Thyroid gland (tissue), 4 donors: ENCODE results near the gene IL12A.

Experiments used
- POLR2A ChIP-seq, 2 donors: fragments of 450-650 bp; IDR thresholded peaks; one replicate each; pipeline ENCODE4 v1.6.1; 2017; ENCODE audit warnings: antibody characterized with exemption in 2 of 2, mild to moderate bottlenecking in 2 of 2, moderate library complexity in 1 of 2
- TF ChIP-seq, protein P1 (sequence below), 6 experiments: fragments of 200-600 bp in 3 of 6; fragments of 450-650 bp in 3 of 6; sonication (generic) in 3 of 6; IDR thresholded peaks; one replicate each; pipeline ENCODE4 v1.5.1; 2016 to 2019; ENCODE audit warnings: antibody characterized with exemption in 6 of 6, mild to moderate bottlenecking in 2 of 6, inconsistent platforms in 1 of 6, moderate library complexity in 1 of 6

DNA sequence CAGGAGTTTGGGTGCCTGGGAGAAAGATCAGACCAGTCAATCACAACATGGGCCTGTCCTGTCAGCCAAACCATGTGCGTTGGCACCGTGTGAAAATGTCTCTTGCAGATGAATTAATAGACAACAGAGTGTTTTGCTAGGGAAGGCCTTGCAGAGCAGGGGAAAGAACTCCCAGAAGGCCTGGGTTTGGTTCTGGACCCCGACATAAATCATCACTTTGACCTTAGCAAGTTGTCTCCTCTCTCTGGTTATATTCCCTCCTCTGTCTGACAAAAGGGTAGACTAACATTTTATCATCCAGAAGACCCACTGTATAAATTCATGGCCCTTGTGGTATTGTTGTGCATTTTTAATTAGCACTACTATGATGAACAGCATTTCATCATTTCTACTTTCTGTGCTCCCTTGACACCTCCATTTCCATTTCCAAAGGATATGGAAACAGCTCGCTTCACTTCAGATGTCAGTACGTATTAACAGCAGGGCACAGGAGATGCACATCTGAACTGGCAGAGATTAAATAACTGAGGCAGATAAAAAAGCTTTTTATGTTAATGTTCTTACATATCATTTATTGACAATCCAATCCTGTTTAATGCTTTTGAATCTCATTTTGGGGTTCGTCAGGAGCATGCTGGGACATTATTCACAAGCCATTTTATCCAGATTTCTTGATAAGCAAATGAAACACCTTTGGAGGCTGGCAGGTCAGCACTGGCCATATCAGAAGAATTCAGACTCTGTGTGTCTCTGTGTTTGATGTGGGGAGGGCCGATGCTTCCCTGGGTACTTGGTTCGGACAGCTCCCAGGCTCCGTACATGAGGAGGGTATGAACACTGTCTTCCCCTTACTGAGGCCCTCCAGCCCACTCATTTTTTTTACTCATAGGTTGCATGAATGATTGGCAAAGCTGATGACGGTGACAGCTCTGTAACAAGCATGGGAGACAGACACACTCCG, 28.2 kb upstream of the IL12A start:
- TF ChIP-seq, protein P1, sequence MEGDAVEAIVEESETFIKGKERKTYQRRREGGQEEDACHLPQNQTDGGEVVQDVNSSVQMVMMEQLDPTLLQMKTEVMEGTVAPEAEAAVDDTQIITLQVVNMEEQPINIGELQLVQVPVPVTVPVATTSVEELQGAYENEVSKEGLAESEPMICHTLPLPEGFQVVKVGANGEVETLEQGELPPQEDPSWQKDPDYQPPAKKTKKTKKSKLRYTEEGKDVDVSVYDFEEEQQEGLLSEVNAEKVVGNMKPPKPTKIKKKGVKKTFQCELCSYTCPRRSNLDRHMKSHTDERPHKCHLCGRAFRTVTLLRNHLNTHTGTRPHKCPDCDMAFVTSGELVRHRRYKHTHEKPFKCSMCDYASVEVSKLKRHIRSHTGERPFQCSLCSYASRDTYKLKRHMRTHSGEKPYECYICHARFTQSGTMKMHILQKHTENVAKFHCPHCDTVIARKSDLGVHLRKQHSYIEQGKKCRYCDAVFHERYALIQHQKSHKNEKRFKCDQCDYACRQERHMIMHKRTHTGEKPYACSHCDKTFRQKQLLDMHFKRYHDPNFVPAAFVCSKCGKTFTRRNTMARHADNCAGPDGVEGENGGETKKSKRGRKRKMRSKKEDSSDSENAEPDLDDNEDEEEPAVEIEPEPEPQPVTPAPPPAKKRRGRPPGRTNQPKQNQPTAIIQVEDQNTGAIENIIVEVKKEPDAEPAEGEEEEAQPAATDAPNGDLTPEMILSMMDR (IDR thresholded peaks at IDR 0.05): no peak
- TF ChIP-seq POLR2A (IDR thresholded peaks at IDR 0.05): no peak
